HG02981 (cell line): ENCODE results near the gene TBATA.

Experiments
- ATAC-seq: cut with Tn5 transposase; IDR thresholded peaks from one replicate; pipeline ENCODE4 v1.9.1; 2021; ENCODE audit warnings: mild to moderate bottlenecking, moderate library complexity; ENCODE audit not compliant: unreplicated experiment

Gene TBATA

DNA sequence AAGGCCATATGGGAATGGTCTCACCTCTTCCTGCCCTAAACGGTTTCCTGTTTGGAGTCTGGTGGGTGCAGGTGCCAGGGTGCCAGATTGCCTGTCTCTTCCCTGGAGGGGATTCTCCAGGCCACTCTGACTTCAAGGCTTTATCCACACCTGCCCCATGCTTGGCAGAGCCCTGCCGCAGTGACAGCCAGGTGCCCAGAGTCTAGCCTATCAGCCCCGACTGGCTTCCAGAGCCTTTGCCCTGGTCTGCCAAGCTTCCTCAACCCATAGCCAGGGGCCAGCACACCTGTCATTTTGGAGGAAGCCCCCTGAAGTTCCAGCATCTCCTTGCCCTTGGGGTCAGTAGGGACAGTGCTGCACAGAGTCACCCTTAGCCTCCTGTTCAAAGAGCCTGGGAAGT lies 21.6 kb downstream of the TBATA start:
- ATAC-seq: no peak

DNA sequence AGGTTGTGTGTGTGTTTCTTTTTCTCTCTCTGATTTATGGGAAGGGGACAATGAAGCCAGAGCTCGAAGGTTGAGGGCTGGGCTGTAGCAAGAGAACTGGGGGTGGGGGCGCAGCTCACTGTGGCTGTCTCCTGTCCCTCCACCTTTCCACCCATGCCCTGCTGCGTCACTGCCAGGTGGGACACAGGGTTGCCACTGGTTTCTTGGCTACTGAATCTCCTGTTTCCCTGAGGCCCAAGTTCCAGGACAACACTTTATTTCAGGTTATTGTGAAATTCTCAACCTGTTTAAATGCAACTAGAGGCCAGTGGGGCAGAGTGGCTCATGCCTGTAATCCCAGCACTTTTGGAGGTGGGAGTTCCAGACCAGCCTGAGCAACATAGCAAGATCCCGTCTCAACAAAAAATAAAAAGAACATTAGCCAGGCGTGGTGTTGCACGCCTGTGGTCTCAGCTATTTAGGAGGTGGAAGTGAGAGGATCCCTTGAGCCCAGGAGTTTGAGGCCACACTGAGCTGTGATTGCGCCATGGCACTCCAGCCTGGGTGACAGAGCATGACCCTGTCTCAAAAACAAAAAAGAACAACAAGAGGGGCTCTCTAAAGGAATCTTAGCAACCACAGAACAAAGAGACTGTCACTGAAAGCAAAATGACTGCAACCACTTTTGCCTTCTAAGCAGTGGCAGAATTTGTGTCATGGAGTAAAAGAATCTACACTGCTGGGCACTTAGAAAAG lies 22.6 kb downstream of the TBATA start:
- no peak for ATAC-seq

DNA sequence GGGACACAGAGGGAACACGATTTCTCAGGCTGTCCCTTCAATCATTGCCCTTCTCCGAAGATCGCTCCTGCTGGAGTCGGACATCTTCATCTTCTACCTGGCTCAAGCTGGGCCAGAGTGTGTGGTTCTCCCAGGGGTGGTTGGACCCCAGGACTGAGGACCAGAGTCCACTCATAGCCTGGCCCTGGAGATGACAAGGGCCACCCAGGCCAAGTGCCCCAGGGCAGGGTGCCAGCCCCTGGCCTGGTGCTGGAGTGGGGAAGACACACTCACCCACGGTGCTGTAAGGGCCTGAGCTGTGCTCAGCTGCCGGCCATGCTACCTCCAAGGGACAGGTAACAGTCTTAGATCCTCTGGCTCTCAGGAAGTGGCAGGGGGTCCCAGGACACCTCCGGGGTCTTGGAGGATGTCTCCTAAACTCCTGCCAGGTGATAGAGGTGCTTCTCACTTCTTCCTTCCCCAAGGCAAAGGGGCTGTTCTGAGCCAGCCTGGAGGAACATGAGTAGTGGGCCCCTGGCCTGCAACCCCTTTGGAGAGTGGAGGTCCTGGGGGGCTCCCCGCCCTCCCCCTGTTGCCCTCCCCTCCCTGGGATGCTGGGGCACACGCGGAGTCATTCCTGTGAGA lies 23.3 kb downstream of the TBATA start:
- no peak for ATAC-seq

DNA sequence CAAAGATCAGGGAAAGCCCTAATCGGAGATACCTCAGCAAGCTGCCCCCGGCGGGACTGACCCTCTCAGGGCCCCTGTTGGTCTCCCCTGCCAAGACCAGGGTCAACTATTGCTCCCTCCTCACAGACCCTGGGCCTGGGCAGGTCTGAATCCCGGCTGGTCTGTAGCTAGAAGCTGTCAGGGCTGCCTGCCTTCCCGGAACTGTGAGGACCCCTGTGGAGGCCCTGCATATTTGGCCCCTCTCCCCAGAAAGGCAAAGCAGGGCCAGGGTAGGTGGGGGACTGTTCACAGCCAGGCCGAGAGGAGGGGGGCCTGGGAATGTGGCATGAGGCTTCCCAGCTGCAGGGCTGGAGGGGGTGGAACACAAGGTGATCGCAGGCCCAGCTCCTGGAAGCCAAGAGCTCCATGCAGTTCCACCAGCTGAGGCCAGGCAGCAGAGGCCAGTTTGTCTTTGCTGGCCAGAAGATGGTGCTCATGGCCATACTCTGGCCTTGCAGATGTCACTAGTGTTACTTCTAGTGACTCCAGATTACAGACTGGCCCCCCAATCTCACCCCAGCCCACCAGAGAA lies 24.1 kb downstream of the TBATA start:
- no peak for ATAC-seq

DNA sequence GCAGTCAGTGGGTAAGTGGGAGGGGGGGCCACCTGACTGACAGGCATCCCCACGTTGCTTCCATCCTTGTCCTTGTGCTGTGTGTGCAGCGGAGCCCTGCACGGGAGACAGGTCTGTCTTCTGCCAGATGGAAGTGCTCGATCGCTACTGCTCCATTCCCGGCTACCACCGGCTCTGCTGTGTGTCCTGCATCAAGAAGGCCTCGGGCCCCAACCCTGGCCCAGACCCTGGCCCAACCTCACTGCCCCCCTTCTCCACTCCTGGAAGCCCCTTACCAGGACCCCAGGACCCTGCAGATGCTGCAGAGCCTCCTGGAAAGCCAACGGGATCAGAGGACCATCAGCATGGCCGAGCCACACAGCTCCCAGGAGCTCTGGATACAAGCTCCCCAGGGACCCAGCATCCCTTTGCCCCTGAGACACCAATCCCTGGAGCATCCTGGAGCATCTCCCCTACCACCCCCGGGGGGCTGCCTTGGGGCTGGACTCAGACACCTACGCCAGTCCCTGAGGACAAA lies 24.8 kb downstream of the TBATA start:
- no peak for ATAC-seq

DNA sequence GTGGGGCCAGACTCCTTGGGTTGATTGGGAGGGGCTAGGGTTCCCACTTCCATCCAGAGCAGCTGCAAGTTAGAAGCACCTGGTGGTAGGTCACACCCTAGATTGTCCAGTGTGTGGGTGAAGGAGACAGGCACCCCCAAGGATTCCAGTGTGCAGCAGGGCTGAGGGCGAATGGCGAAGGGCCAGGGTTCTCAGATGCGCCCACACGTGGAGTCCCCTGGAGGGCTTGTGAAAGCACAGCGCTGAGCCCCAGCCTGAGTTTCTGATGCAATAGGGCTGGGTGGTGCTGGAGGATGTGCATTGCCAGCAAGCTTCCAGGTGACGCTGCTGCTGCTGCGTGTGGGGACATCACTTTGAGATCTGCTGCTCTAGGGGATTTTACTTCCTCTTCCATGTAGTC lies 25.4 kb downstream of the TBATA start:
- ATAC-seq: no peak

DNA sequence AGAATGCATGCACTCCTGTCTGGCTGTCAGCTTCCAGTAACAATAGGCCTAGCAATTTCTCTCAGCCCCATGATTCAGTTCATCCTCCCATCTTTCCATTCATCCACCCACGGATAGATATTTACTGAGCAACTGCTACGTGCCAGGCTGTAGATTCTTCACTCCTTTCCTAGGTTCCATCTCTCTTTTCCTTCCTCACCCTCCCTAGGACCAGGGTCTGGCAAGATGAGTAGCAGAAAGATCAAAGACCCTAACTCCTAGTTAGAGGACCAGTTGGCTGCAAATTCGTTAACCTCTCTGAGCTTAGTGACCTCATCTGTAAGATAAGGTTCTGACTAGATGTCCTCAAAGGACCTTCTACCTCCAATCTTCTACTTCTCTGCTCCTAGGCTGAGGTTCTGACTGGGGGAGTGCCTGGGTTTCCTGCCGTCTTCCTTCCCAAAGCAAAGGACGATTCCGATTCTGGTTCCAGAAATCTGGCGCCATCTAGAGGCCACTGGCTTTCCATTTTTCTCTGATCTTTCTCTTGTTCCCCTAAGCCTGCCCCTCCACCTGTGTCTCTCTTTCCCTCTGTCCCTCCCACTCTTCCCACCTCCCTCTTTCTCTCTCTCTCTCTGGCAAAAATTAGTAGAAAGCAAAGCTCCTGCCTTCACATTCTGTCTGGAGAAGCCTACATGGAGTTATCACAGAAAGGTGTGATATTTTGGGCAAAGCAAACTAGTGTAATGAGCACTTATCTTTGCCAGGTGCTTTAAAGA lies 26.2 kb downstream of the TBATA start:
- no peak for ATAC-seq

DNA sequence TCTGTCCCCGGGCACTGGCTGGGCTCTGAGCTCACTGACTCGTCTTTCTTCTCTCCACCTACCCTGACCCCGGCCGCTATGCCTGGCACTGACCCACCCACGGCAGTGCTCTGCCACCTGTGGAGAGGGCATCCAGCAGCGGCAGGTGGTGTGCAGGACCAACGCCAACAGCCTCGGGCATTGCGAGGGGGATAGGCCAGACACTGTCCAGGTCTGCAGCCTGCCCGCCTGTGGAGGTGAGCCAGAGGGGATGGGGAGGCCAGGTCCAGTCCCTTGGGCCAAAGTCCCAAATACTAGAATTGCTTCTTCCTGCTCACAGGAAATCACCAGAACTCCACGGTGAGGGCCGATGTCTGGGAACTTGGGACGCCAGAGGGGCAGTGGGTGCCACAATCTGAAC lies 27.3 kb downstream of the TBATA start:
- no peak for ATAC-seq

DNA sequence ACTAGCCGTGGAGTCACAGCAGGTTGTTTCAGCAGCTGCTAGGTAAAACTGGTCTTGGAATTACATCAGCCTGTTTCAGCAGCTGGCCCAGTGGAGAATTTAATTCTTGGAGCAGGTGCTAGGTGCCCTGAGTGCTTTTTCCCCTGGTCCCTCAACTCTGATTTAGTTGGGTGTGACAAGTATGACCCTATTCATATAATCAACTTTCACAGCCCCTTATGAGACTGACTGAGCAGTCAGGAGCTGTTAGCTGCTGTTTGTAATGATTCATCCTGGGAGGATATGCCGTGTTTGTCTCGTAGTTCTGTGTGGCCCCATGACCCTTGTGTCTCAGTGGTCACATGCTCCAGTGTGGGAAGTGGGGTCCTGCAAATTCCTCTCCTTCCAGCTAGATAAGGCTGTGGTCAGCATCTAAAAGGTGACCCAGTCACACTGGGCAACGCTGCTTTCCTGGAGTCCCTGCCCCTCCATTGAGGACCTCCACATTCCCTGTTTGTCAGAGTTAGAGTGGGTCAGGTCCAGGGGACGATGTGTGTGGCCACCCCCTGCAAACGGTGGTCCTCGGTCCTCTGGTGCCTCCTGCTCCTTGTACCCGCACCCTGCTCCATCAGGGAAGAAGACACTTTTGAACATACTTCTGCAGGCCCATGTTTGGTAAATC lies 28.3 kb downstream of the TBATA start:
- no peak for ATAC-seq

DNA sequence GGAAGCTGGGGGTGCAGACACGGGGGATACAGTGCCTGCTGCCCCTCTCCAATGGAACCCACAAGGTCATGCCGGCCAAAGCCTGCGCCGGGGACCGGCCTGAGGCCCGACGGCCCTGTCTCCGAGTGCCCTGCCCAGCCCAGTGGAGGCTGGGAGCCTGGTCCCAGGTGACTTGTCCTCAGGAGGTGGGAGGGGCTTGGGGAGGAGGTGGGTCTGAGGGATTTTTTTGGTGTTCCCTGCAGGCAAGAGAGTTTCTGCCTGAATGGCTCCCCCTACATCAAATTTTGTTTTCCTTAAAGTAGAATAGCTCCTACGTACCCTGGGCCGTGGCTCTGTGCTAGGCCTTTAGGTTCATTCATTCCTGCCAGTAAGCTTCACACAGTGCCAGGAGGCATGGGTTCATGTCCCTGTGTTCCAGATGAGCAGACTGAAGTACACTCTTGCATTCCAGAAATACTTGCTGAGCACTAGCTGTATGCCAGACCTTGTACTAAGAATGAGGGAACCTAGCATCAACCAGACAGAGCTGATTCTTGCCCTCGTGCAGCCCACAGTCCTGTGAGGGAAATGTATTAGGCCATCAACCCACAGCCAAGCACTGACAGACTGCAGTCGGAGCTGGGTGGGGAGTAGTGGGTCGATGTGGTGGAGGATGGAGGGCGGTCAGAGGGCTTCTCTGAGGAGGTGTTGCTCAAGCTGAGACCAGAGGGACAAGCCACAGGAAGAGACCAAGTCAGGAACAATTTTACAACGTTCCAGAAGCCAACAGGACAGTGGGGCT lies 31.1 kb downstream of the TBATA start:
- no peak for ATAC-seq

DNA sequence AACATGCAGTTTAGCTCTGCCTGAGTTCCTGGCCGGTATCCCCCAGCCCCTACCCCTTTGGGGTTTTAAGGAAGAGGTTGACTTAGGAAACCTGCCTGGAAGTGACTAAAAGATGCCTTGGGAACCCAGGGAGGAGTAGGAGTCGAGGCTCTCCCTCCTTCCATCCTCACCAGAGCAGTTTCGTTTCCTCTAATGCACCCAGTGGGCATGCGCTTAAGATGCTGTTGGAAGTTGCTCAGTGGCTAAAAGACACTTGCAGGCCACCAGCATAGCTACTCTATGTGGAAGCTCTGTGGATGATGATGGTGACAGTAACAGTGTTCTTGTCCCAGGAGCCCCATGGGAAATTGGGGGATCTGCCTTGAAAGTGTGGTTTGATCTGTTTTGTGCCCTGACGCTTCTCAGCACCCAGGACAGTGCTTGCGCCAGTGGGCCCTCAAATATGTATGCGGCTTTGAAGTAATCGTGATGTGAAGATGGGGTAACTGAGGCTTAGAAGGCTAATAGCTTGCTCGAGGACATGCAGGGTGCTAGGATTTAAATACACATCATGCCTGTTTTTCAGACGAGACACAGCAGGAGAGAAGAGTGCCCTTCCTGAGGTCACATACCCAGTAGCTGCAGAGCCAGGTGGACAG lies 32.0 kb downstream of the TBATA start:
- no peak for ATAC-seq

DNA sequence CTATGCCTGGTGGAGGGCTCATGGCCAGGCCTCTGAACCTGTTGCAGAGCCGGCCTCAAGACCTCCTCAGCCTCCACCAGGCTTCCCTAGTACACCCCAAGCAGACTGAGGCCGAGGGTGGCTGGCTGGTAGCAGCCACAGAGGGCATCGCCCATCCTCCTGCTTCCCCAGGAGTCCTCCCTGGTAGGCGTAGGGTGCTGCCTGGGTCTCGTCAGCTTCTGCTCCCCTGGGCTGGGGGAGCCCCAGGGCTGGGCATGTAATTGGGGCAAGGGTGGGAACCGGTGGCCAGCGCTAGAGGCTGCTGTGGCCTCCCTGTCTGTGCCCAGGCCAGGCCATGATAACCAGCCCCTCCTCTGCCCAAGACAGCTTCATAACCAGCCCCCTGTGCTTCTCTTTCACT lies 32.6 kb downstream of the TBATA start:
- no peak for ATAC-seq

DNA sequence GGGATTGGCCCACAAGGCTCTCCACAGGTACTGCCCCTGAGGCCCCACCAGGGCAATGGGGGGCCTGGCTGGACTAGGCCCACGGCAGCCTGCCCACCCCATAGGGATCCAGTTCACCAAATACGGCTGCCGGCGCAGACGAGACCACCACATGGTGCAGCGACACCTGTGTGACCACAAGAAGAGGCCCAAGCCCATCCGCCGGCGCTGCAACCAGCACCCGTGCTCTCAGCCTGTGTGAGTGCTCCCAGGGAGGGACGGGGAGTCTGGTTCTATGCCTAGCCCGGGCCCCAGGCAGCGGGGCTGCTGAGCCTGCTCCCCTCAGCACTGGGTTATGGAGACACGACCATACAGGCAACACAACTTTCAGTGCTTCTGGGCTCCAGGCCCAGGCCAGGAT lies 33.2 kb downstream of the TBATA start:
- no peak for ATAC-seq

DNA sequence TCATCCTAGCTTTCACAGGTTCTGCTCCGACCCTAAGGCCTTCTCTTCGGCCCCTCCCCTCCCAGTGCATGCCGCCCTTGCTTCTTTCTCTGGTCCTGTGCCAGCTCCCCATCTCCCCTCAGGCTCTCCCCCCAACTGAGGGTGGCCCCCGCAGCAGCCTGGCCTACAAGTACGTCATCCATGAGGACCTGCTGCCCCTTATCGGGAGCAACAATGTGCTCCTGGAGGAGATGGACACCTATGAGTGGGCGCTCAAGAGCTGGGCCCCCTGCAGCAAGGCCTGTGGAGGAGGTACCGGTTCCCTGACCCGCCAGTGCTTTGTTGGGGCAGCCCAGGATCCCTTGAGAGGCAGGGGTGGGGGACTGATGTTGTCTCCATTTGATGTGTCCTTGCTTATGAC lies 33.8 kb downstream of the TBATA start:
- ATAC-seq: no peak

DNA sequence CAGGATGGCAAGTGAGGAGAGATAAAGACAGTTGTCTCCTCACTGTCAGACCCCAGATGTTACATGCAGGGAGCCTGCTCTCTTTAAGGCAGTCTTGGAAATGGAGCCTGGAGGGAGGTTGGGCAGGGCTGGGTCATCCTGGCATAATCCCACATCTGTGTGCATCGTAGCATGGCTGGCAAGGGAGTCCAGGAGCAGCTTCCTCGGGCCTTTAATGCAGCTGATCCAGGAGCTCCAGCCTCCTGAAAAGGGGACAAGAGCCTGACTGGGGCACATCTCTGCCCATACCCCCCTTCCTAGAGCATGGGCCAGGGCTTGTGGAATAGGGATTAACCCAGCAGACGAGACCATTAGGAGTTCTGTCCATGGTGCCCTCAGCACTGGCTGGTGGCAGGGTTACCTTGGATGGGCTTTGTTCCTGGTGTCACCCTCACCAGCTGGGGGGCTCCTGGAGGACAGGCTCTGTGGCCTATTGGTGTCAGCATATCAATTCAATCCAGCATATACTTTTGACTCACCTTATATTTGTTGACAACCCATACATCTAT lies 34.9 kb downstream of the TBATA start:
- no peak for ATAC-seq

DNA sequence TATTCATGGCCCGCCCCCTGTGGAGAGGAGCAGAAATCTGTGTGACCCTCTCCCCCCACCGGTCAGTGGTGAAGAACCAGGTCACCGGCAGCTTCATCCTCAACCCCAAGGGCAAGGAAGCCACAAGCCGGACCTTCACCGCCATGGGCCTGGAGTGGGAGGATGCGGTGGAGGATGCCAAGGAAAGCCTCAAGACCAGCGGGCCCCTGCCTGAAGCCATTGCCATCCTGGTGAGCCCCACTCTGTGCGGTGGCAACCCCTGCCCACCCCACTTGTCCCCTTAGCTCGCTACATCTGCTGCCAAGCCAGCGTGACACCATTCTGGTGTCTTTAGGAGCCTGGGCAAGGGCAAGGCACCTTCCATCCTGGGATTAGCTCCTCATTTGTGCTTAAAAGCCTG lies 35.4 kb downstream of the TBATA start:
- ATAC-seq: no peak

DNA sequence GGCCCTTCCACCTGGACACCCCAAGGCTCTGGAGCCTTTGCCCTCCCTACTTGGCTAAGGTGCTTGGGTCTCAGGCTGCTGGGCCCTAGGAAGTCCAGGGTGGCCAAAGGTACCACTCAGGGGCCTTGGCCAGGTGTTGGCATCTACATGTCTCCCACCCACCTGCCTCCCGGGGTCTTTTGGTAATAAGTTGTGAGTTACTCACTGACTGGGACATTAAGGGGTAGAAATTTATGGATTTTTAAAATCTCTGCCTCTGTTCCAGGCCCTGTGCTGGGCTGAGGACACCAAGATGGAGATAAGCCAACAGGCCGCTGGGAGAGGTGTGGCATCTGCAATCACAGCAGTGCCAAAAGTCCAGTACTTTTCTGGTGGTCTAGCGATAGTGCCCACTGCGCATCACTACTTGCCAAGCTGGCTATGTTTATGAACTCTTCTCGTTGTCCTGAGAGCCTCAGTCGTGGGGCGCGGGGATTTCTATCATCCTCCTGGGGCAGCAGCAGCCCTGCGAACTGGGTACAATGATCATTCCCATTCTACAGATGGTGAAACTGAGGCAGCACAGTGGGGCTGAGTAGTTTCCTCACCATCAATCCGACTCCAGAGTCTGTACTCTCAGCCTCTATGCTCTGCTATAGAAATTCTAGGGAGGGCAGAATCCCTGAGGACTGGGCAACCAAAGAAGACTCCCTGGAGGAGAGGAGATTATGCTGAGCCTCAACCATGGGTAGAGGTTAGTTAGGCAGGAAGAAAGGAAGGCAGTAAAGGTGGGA lies 36.2 kb downstream of the TBATA start:
- ATAC-seq: no peak

DNA sequence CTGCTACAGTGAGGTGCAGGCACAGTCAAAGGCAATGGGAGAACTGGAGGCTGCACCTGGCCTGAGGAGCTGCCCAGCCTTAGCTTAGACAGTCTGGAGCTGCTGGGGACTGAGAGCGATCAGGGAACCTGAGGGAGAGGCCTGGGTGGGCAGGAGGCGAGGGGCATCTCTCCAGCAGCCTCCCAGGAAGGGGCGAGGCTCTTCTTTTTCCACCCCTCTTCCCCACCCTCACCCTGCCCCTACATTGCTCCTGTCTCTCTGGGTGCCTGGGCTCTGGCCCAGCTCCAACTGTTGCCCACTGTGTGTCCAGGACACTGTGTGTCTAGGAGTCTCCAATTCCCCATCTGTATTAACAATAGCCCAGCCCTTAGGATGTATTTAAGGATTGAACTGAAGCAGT lies 36.9 kb downstream of the TBATA start:
- no peak for ATAC-seq
